ENCODE results near the gene RNFT2. TPM values are rescaled to one million over a fixed set of nuclear protein-coding genes. Genes with fewer than 3 reads are reported as not detected.

RNFT2 gene
- total RNA-seq, 1 donor from 2014 or later: 55.8 TPM

GRCh38 chr12:116759783-116760621, 21.9 kb downstream of the RNFT2 start:
- H3K4me1 Mint-ChIP-seq (ENCODE audit: low read depth, unreplicated experiment): peaks cover 2% of the 10 kb centered on the region
- peaks cover 4% of the 10 kb centered on the region for H3K36me3 Mint-ChIP-seq (ENCODE audit: unreplicated experiment)
- TF ChIP-seq, protein P1, sequence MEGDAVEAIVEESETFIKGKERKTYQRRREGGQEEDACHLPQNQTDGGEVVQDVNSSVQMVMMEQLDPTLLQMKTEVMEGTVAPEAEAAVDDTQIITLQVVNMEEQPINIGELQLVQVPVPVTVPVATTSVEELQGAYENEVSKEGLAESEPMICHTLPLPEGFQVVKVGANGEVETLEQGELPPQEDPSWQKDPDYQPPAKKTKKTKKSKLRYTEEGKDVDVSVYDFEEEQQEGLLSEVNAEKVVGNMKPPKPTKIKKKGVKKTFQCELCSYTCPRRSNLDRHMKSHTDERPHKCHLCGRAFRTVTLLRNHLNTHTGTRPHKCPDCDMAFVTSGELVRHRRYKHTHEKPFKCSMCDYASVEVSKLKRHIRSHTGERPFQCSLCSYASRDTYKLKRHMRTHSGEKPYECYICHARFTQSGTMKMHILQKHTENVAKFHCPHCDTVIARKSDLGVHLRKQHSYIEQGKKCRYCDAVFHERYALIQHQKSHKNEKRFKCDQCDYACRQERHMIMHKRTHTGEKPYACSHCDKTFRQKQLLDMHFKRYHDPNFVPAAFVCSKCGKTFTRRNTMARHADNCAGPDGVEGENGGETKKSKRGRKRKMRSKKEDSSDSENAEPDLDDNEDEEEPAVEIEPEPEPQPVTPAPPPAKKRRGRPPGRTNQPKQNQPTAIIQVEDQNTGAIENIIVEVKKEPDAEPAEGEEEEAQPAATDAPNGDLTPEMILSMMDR (IDR thresholded peaks at IDR 0.05; ENCODE audit: partially characterized antibody, unreplicated experiment): no peak
- H3K4me3 Mint-ChIP-seq (ENCODE audit: unreplicated experiment): peak overlapping the region; percentile 59
- DNase-seq: peak; percentile 41
- H3K27me3 Mint-ChIP-seq (ENCODE audit: unreplicated experiment): peaks cover 4% of the 10 kb centered on the region
- peaks cover 2% of the 10 kb centered on the region for H3K9me3 Mint-ChIP-seq (ENCODE audit: unreplicated experiment)
- peak overlapping the region; percentile 28 for H3K27ac Mint-ChIP-seq (ENCODE audit: unreplicated experiment)

GRCh38 chr12:116760622-116761020, 22.5 kb downstream of the RNFT2 start:
- TF ChIP-seq, protein P1 (IDR thresholded peaks at IDR 0.05; ENCODE audit: partially characterized antibody, unreplicated experiment): no peak
- Mint-ChIP-seq H3K27ac (ENCODE audit: unreplicated experiment) (no peak overlapping the region), H3K9me3 (ENCODE audit: unreplicated experiment) (peaks cover 2% of the 10 kb centered on the region), H3K27me3 (ENCODE audit: unreplicated experiment) (peaks cover 4% of the 10 kb centered on the region), H3K36me3 (ENCODE audit: unreplicated experiment) (peaks cover 4% of the 10 kb centered on the region), H3K4me3 (ENCODE audit: unreplicated experiment) (peak overlapping the region; percentile 59), H3K4me1 (ENCODE audit: low read depth, unreplicated experiment) (peaks cover 2% of the 10 kb centered on the region)
- no peak for DNase-seq

GRCh38 chr12:116761499-116761898, 23.4 kb downstream of the RNFT2 start:
- DNase-seq: no peak
- H3K4me3 Mint-ChIP-seq (ENCODE audit: unreplicated experiment): no peak overlapping the region
- no peak overlapping the region for H3K27ac Mint-ChIP-seq (ENCODE audit: unreplicated experiment)
- H3K9me3 Mint-ChIP-seq (ENCODE audit: unreplicated experiment): peaks cover 2% of the 10 kb centered on the region
- TF ChIP-seq, protein P1 (IDR thresholded peaks at IDR 0.05; ENCODE audit: partially characterized antibody, unreplicated experiment): no peak
- H3K36me3 Mint-ChIP-seq (ENCODE audit: unreplicated experiment): peaks cover 4% of the 10 kb centered on the region
- H3K4me1 Mint-ChIP-seq (ENCODE audit: low read depth, unreplicated experiment): peaks cover 2% of the 10 kb centered on the region
- peaks cover 4% of the 10 kb centered on the region for H3K27me3 Mint-ChIP-seq (ENCODE audit: unreplicated experiment)

DNA sequence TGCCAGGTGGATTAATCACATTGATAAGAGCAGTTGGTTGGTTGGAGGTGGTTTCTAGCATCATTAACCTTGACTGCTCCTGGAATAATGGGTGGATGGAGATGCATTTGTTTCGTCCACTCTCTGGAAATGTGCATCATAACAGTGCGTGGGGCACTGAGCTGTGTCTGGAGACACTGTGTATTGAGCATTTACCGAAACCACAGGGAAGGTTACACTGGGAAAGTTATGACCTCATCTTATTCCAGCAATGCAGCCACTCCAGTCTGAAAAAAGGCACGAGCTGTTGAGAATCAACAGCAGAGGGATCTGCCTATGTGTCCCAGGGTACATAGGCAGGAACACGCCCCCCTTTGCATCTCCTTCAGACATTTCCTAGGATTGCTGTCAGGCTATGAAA, 27.2 kb downstream of the RNFT2 start:
- peaks cover 2% of the 10 kb centered on the region for H3K9me3 Mint-ChIP-seq (ENCODE audit: unreplicated experiment)
- DNase-seq: no peak
- H3K4me3 Mint-ChIP-seq (ENCODE audit: unreplicated experiment): no peak overlapping the region
- H3K27me3 Mint-ChIP-seq (ENCODE audit: unreplicated experiment): peaks cover 2% of the 10 kb centered on the region
- TF ChIP-seq, protein P1 (IDR thresholded peaks at IDR 0.05; ENCODE audit: partially characterized antibody, unreplicated experiment): no peak
- no peak overlapping the region for H3K27ac Mint-ChIP-seq (ENCODE audit: unreplicated experiment)
- H3K4me1 Mint-ChIP-seq (ENCODE audit: low read depth, unreplicated experiment): no peaks in the 10 kb centered on the region
- H3K36me3 Mint-ChIP-seq (ENCODE audit: unreplicated experiment): no peaks in the 10 kb centered on the region

DNA sequence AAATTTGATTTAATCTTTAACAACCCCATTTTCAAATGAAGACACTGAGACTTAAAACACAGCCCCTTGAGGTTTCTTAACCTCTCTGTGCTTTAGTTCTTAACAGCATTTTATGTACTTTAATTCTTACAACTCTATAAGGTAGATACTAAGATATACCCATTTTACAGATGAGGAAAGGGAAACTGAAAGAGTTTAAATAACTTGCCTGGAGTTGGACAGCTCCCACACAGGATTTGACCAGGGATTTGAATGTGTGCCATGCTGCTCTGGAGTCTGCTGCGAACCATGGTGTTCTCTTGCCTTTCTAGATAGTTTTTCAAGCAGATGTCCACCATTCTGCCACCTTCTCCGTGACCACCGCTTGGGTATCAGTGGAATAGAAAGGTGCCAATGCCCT, 28.2 kb downstream of the RNFT2 start:
- Mint-ChIP-seq H3K4me3 (ENCODE audit: unreplicated experiment) (no peak overlapping the region), H3K27me3 (ENCODE audit: unreplicated experiment) (no peaks in the 10 kb centered on the region), H3K4me1 (ENCODE audit: low read depth, unreplicated experiment) (no peaks in the 10 kb centered on the region), H3K36me3 (ENCODE audit: unreplicated experiment) (no peaks in the 10 kb centered on the region), H3K27ac (ENCODE audit: unreplicated experiment) (no peak overlapping the region), H3K9me3 (ENCODE audit: unreplicated experiment) (no peaks in the 10 kb centered on the region)
- DNase-seq: no peak
- TF ChIP-seq, protein P1 (IDR thresholded peaks at IDR 0.05; ENCODE audit: partially characterized antibody, unreplicated experiment): no peak

Data from glutamatergic neuron (in vitro differentiated cells).